Measurements from ENCODE around the gene RHOBTB1.

Gene RHOBTB1

DNA sequence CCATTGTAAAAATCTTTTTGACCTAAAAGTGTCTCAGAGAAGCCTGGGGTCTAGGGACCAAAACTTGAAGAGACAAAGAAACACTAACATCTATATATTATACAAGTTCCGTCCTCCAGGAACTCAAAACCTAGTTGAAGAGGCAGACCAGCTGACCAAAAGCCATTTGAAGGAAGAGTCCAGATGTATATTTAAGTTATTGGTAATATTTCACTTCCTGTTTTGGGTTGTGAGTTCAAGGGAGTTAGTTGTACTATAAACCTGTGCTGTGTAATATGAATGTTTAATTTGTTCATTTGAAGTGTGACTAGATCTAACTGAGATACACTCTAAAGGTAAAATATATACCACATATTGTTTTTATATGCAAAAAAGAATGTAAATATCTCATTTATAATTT is 120.7 kb downstream of the RHOBTB1 start:
- no peak for DNase-seq (ENCODE audit: low read depth in 2 of 3, low spot score in 1 of 3)

DNA sequence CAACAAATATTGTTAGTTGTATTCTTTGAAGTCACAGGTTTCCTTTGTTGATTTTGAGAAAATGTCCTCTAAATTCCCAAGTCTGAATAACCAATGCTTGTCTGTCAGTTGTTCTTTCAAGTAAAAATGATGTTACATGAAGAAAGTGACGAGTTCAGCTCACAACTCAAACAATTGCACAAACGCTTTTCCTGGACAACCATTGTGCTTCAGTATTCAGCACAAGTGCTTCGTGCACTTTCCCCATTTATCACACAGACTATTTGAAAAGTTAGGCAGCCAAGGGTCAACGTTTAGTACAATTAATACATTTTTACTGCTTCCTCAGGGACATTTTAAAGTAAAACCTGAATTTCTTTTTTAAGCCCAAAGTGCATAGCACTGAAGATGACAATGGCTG is 121.2 kb downstream of the RHOBTB1 start:
- no peak for DNase-seq (ENCODE audit: low read depth in 2 of 3, low spot score in 1 of 3)

DNA sequence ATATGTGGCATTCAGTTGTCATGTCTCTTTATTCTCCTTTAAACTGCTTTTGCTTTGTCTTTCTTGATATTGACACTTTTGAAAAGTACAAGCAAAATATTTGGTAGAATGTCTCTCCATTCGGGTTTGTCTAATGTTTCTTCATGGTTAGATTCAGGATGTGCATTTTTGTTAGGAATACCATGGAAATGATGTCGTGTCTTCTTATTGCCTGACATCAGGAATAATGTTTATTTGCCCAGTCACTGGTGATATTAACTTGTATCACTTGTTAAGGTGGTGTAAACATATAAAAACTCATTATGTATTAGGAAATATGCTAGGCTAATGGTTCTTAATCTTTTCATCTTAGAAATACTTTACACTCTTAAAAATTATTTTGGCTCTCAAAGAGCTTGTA is 122.3 kb downstream of the RHOBTB1 start:
- DNase-seq (ENCODE audit: low read depth in 2 of 3, low spot score in 1 of 3) = no peak

DNA sequence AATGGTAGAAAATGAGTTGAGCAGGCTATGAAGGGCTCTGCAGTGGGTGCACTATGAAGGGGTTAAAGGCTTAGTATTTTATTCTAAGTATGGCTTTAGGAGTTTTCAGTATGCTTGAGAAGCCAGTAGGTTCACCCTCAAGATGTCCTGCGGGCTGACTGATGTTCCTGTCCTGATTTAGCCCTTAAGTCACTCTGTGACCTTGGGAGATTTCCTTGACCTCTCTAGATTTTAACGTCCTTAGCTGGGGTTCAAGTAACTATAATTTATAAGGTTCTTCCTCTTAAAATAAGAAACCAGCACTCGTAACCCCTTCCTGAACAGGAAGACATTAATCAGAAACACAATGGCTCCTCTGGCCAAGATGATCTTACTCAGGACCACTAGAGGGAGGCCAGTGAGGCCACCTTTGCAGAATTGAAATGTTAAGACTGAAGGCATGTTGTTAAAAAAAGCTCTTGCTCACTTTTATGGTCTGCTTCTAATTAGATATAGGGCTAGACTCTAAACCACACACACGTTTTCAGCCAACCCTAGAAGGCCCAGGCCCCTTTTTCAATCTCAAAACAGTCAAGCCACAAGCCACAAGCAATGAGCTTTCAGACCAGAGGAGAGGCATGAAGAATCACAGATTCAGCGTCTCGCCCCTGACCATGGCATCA is 123.8 kb downstream of the RHOBTB1 start:
- no peak for DNase-seq (ENCODE audit: low read depth in 2 of 3, low spot score in 1 of 3)

Data from stimulated activated CD4-positive, alpha-beta T cell treated with anti-CD3 and anti-CD28 coated beads, Interleukin-12 subunit alpha, Interleukin-12 subunit beta, amount 100 ng/mL, for 48 hours (primary cell).